SK-N-MC (cell line): ENCODE data around the gene PRODH.
"Not testable (repeated sequence)": the region's sequence is repeated elsewhere in the genome, so short reads cannot be mapped to it uniquely, and the experiment has no call there.

Source experiments
- DNase-seq: peaks from one replicate; pipeline ENCODE4 v3.0.0-alpha.2; 2011; ENCODE audit warnings: low read depth, low spot score
- H3K27ac ChIP-seq: fragments of 200-600 bp; sonication (generic); 2 replicates; pipeline ENCODE4 v1.5.1; 2016; ENCODE audit warnings: mixed run types
- H3K36me3 ChIP-seq: fragments of 200-600 bp; sonication (generic); 2 replicates; pipeline ENCODE4 v1.6.1; 2017; ENCODE audit warnings: antibody characterized with exemption, low read length, mixed read lengths; ENCODE audit not compliant: insufficient read depth
- H3K4me3 ChIP-seq: fragments of 200-600 bp; sonication (generic); 2 replicates; pipeline ENCODE4 v1.5.1; 2016
- H3K9ac ChIP-seq: fragments of 200-600 bp; sonication (generic); 2 replicates; pipeline ENCODE4 v1.8.0; 2017; ENCODE audit warnings: mixed run types, mixed read lengths; ENCODE audit not compliant: insufficient read length
- H3K9me3 ChIP-seq: fragments of 200-600 bp; sonication (generic); 2 replicates; pipeline ENCODE4 v1.6.1; 2017; ENCODE audit warnings: low read depth, mild to moderate bottlenecking, antibody characterized with exemption, low read length, moderate library complexity, mixed read lengths
- EZH2 ChIP-seq: fragments of 200-600 bp; sonication (generic); IDR thresholded peaks from one replicate; pipeline ENCODE4 v1.6.1; 2017; ENCODE audit warnings: antibody characterized with exemption
- FOXP2 ChIP-seq: optimal IDR thresholded peaks from 2 replicates; pipeline ENCODE3; 2011; ENCODE audit warnings: mild to moderate bottlenecking, moderate library complexity; ENCODE audit not compliant: insufficient read depth; ENCODE audit errors: extremely low read length, control extremely low read depth
- POLR2AphosphoS5 ChIP-seq: IDR thresholded peaks from 2 replicates; pipeline ENCODE4 v1.6.1; 2012; ENCODE audit warnings: mild to moderate bottlenecking, low read depth, low read length, borderline replicate concordance

The PRODH gene

DNA sequence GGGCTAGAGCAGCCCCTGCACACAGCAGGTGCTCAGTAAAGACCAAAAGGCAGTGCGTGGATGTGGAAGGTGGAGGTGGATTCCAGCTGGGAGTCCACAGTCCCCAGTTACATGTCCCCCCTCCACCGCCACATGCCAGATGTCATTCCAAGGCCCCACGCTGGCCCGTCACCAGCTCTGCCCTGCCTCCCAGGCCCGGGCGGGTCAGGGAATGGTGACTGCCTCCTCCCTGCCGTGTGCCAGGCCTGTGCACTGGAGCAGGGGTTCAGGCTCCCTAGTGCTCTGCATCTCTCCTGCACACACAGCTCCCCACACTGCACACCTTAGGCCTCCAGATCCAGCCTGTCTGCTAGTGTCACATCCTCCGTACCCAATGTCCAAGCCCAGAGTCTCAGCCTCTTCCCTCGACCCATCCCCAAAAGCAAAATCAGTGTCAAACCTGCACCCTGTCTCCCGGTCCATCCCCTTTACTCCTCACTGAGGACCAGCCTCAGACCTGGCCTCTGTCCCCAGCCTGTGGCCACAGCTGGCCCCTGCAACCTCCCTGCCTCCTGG, 40.2 kb upstream of the PRODH start:
- TF ChIP-seq POLR2AphosphoS5 (no peak), FOXP2 (no peak), EZH2 (no peak)
- no peak overlapping the region for H3K4me3 ChIP-seq
- no peaks in the 10 kb centered on the region for H3K9me3 ChIP-seq
- no peak for DNase-seq
- H3K27ac ChIP-seq: no peak overlapping the region
- no peaks in the 10 kb centered on the region for H3K36me3 ChIP-seq
- H3K9ac ChIP-seq: no peak overlapping the region

DNA sequence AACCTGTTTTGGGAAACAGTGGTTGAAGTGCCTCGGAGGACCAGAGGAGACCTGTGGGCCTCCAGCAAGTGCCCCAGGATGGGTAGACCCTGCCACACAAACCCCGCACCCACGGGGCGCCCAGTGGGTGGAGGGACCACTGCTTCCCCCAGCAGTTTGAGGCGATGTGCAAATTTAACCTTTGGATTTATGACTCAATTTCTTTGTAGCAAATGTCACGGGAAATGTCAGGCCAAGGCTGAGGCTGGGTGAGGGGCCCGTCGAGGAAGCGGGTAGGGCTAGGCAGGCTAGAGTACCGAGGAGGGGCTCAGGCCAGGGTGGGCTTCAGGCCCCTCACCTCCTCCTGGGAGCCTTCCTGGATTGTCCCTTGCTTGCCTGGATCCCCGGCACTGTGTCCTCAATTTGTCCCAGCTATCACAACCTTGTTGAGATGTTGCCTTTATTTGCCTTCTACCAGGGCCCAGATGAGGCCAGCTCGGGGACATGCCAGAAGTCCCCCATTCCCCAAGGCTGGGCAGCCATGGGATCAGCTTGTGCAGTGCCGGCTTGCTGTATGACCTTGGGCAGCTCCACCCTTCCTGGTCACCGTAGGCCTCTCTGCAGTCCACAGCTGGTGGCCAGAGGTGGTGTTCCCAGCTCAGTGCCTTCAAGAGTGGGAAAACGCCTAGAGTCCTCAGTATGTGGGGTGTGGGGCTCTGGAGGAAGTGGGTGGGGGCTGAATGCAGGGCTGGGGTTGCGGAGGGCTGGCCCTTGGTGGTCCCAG, 39.5 kb upstream of the PRODH start:
- no peak overlapping the region for H3K9ac ChIP-seq
- H3K36me3 ChIP-seq: no peaks in the 10 kb centered on the region
- no peak overlapping the region for H3K4me3 ChIP-seq
- DNase-seq: no peak
- no peaks in the 10 kb centered on the region for H3K9me3 ChIP-seq
- H3K27ac ChIP-seq: no peak overlapping the region
- TF ChIP-seq FOXP2 (no peak), POLR2AphosphoS5 (no peak), EZH2 (no peak)

DNA sequence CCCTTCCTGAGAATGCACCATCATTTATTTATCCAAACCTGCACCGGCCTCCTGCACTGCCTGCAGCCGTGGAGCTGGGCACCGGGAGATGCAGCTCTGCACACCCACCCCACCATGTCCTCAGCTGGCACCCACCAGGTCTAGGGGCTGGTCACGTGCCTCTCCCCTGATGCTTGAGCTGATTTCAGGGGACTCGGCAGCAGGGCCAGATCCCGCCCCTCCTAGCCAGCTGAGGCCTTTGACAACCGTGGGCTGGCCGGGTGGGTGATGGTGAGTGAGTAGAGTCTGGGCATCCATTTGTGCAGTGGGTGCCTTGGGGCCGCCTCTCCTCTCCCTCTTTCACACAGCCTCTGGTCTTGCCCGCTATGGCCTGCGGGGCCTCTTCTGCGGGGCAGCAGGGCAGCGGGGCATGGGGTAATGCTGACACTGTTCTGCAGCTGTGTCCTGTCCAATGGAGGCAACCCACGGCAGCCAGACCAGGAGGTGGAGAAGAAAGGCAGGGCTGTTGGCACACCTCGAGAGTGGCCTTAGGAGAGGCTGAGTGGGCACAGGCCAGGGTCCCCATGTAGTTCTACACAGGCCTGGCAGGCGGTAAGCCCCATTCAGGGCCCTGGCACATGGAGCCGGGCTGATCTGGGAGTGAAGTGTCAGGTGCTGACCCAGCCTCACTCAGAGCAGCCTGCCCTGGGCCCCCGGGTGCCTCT, 38.5 kb upstream of the PRODH start:
- TF ChIP-seq FOXP2 (no peak), POLR2AphosphoS5 (no peak)
- Histone ChIP-seq H3K36me3 (no peaks in the 10 kb centered on the region), H3K9ac (no peak overlapping the region), H3K27ac (no peak overlapping the region), H3K4me3 (no peak overlapping the region), H3K9me3 (no peaks in the 10 kb centered on the region)
- DNase-seq: no peak

DNA sequence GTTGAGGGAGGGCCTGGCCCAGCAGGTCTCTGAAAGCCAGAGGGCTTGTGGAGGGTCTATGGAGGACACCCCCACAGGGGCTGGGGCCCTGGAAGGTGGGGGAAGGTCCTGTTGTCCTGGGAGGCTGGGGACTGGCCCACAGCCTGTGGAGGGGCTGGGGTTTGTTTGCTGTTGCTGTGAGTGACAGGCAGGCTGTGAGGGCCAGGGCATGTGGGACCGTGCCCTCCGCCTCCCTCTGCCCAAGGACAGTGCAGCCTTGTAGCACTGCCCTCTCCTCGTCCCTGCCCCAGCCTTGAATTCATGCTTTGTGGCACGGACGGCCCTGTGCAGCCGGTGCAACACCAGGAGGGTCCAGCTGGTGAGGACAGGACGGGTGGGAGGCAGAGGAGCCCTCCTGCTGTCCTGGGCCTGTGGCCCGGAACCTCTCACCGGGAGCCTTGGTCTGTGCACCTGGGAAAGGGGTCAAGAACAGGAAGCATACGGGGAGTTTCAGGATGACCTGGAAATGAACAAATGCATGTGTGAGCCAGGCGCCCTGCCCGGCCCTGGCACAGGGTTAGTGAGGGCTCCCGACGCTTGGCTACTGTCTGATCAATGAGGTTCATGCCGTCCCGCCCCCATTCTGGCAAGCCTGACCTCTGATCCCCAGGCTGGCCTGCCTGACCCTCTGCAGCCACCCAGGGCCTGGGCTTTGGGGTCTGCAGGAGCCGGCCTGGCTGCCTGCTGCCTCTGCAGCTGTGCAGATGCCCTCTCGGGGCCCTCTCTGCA, 37.4 kb upstream of the PRODH start:
- no peak overlapping the region for H3K27ac ChIP-seq
- TF ChIP-seq FOXP2: no peak
- no peak for TF ChIP-seq POLR2AphosphoS5
- TF ChIP-seq EZH2: no peak
- H3K9me3 ChIP-seq: no peaks in the 10 kb centered on the region
- H3K9ac ChIP-seq: no peak overlapping the region
- DNase-seq: no peak
- no peaks in the 10 kb centered on the region for H3K36me3 ChIP-seq
- H3K4me3 ChIP-seq: no peak overlapping the region

DNA sequence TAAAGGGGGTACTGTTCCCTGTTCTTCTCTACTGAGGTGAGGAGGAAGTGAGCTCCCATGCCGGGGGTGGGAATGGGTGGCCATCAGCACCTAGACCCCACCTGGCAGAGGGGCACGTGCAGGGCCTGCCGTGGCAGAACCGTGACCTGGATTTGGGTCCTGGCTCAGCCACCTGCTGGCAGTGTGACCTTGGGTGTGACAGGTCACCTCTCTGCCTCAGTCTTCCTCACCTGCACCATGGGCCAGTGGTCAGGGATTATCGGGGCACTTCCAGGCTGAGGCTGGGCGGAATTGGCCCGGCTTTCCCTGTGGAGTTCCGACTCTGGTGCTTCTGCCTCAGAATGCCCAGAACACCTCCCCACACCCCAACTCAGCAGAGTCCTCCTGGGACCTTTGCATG, 36.5 kb upstream of the PRODH start:
- not testable (repeated sequence) for H3K9ac ChIP-seq, H3K36me3 ChIP-seq, H3K4me3 ChIP-seq, H3K27ac ChIP-seq, H3K9me3 ChIP-seq, DNase-seq

DNA sequence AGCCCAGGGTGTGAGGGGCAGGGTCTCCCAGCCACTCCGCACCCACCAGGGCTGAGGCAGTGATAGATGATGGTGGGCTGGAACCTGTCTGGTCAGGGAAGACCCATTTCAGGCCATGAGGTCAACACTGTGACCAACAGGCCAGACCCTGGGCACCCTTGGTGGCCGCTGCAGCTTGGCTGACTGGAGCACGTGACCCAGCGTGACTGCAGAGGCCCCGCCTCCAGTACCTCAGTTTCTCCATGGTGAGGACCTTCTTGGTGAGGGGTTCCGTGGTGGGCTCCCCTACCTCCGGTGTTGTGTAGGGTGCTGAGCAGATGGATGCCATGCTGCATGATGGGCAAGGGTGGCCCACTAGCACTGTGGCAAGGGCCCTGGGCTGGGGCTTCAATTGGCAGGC, 35.9 kb upstream of the PRODH start:
- DNase-seq, H3K4me3 ChIP-seq, H3K27ac ChIP-seq, H3K36me3 ChIP-seq, H3K9me3 ChIP-seq, H3K9ac ChIP-seq: not testable (repeated sequence)

DNA sequence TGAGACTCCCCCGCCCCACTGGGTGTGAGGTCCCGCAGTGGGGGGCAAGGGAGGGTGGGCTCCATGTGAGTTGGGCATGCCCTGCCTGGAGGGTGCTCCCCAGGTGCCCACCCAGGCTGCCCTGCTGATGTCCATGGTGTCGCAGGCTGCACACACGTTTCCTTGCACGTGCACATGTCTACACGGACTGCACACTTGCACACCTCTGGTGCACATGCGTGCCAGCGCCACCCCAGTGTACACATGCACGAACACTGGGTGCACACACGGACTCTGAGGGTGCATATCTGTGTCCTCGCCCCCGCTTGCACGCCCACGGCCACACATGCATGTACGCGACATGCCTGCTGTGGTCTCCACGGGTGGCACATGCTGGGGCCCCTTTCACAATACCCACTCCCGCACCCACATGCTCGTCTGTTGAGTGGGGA, 35.2 kb upstream of the PRODH start:
- no peak for DNase-seq
- Histone ChIP-seq H3K9me3 (no peaks in the 10 kb centered on the region), H3K4me3 (no peak overlapping the region), H3K9ac (no peak overlapping the region), H3K36me3 (no peaks in the 10 kb centered on the region), H3K27ac (no peak overlapping the region)
- TF ChIP-seq EZH2 (no peak), POLR2AphosphoS5 (no peak), FOXP2 (no peak)

DNA sequence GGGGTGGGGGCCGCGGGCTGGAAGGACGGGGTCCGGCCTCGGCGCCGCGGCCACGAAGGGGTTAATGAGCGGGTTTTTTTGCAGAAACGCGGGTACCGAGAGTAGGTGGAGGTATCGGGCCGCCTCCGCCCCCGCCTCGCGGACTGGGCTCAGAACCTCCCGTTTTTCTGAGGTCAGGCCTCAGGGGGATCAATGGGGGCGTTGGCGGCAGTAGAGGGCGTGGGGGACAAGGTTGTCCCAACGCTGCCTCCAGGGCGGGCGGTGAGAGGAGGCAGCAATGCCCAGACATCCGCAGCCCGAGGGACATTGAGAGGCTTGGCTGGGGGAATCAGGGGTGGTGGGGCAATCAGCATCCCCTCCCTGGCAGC, 34.8 kb upstream of the PRODH start:
- Histone ChIP-seq H3K9ac (no peak overlapping the region), H3K4me3 (peak overlapping the region; percentile 61), H3K36me3 (no peaks in the 10 kb centered on the region), H3K9me3 (no peaks in the 10 kb centered on the region), H3K27ac (no peak overlapping the region)
- no peak for DNase-seq
- TF ChIP-seq FOXP2: no peak
- TF ChIP-seq POLR2AphosphoS5: no peak
- no peak for TF ChIP-seq EZH2
